WTC11 (cell line): Measurements from ENCODE around the gene HOXA5.

ENCODE experiments used
- NFE2L1 ChIP-seq: sonication (generic); formaldehyde crosslinking; IDR thresholded peaks from 2 replicates; pipeline ENCODE4 v1.8.1; 2023; ENCODE audit warnings: missing genetic modification reagents
- NR1H2 ChIP-seq: sonication (generic); formaldehyde crosslinking; IDR thresholded peaks from 2 replicates; pipeline ENCODE4 v1.9.0; 2021; ENCODE audit warnings: mild to moderate bottlenecking, moderate library complexity, missing genetic modification reagents
- SMAD3 ChIP-seq: sonication (generic); formaldehyde crosslinking; IDR thresholded peaks from 2 replicates; pipeline ENCODE4 v1.8.0; 2022; ENCODE audit warnings: missing genetic modification reagents, mild to moderate bottlenecking, borderline replicate concordance
- ZNF121 ChIP-seq: sonication (generic); formaldehyde crosslinking; IDR thresholded peaks from 2 replicates; pipeline ENCODE4 v1.8.0; 2023; ENCODE audit warnings: missing genetic modification reagents
- TF ChIP-seq, protein P1 (sequence below): sonication (generic); formaldehyde crosslinking; conservative IDR thresholded peaks from 2 replicates; pipeline ENCODE4 v1.8.1; 2023; ENCODE audit warnings: mild to moderate bottlenecking, low read depth, missing genetic modification reagents, moderate library complexity
- TF ChIP-seq, protein P2 (sequence below): fragments of 200-600 bp; IDR thresholded peaks from 2 replicates; pipeline ENCODE4 v1.8.0; 2022; ENCODE audit warnings: antibody characterized with exemption
- TF ChIP-seq, protein P3 (sequence below): sonication (generic); formaldehyde crosslinking; IDR thresholded peaks from 2 replicates; pipeline ENCODE4 v1.8.0; 2023; ENCODE audit warnings: mild to moderate bottlenecking, missing genetic modification reagents
- TF ChIP-seq, protein P4 (sequence below): sonication (generic); formaldehyde crosslinking; IDR thresholded peaks from 2 replicates; pipeline ENCODE4 v1.8.1; 2022; ENCODE audit warnings: mild to moderate bottlenecking, missing genetic modification reagents, moderate library complexity, borderline replicate concordance
- TF ChIP-seq, protein P5 (sequence below): sonication (generic); formaldehyde crosslinking; IDR thresholded peaks from 2 replicates; pipeline ENCODE4 v1.8.1; 2023; ENCODE audit warnings: mild to moderate bottlenecking, missing genetic modification reagents, moderate library complexity
- TF ChIP-seq, protein P6 (sequence below): sonication (generic); formaldehyde crosslinking; IDR thresholded peaks from 2 replicates; pipeline ENCODE4 v1.8.0; 2023; ENCODE audit warnings: missing genetic modification reagents, mild to moderate bottlenecking, borderline replicate concordance
- TF ChIP-seq, protein P7 (sequence below): sonication (generic); formaldehyde crosslinking; IDR thresholded peaks from 2 replicates; pipeline ENCODE4 v1.8.0; 2023; ENCODE audit warnings: missing genetic modification reagents
- TF ChIP-seq, protein P8 (sequence below): sonication (generic); formaldehyde crosslinking; IDR thresholded peaks from 2 replicates; pipeline ENCODE4 v1.8.0; 2022; ENCODE audit warnings: mild to moderate bottlenecking, missing genetic modification reagents

DNA sequence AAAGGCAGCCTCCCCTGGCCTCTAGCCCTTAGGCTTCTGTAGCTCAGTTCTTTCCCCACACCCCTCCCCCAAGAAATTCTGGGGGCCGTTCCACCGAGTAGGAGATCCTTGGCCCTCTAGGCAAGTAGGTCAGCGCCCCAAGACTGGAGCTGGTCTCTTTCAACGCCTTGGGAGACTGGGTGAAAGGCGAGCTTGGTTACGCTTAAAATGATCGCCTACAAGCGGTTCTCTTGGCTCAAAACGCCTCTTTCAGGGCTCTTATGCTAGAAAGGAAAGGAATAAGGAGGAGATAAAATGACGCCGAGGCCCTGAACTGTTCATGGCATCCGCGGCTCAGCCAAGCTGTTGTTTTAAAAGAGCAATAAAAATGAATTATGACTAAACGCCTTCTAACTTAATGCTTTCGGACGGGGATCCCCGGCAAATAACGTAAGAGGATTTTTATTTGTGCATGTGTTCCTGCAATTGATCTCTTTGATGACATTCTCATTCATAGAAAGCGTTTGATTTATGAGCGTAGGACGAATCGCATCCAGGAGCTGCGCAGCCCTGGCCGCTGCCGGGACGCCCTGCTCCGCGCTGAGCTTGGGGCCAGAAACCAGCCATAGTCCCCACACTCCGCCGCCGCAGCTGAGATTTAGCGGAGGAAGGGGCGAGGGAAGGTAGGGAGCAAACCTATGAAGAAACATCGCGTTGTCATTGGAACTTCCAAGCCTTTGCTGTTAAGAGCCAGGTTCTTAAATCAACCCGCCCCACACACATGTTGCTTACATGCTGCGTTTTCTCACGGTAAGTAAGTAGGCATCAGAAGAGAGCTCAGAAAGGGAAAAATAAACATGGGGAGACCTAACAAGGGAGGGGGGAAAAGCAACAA is 44.7 kb downstream of the HOXA5 start:
- TF ChIP-seq, protein P1, sequence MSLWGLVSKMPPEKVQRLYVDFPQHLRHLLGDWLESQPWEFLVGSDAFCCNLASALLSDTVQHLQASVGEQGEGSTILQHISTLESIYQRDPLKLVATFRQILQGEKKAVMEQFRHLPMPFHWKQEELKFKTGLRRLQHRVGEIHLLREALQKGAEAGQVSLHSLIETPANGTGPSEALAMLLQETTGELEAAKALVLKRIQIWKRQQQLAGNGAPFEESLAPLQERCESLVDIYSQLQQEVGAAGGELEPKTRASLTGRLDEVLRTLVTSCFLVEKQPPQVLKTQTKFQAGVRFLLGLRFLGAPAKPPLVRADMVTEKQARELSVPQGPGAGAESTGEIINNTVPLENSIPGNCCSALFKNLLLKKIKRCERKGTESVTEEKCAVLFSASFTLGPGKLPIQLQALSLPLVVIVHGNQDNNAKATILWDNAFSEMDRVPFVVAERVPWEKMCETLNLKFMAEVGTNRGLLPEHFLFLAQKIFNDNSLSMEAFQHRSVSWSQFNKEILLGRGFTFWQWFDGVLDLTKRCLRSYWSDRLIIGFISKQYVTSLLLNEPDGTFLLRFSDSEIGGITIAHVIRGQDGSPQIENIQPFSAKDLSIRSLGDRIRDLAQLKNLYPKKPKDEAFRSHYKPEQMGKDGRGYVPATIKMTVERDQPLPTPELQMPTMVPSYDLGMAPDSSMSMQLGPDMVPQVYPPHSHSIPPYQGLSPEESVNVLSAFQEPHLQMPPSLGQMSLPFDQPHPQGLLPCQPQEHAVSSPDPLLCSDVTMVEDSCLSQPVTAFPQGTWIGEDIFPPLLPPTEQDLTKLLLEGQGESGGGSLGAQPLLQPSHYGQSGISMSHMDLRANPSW: no peak
- TF ChIP-seq, protein P2, sequence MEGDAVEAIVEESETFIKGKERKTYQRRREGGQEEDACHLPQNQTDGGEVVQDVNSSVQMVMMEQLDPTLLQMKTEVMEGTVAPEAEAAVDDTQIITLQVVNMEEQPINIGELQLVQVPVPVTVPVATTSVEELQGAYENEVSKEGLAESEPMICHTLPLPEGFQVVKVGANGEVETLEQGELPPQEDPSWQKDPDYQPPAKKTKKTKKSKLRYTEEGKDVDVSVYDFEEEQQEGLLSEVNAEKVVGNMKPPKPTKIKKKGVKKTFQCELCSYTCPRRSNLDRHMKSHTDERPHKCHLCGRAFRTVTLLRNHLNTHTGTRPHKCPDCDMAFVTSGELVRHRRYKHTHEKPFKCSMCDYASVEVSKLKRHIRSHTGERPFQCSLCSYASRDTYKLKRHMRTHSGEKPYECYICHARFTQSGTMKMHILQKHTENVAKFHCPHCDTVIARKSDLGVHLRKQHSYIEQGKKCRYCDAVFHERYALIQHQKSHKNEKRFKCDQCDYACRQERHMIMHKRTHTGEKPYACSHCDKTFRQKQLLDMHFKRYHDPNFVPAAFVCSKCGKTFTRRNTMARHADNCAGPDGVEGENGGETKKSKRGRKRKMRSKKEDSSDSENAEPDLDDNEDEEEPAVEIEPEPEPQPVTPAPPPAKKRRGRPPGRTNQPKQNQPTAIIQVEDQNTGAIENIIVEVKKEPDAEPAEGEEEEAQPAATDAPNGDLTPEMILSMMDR: no peak
- TF ChIP-seq, protein P3, sequence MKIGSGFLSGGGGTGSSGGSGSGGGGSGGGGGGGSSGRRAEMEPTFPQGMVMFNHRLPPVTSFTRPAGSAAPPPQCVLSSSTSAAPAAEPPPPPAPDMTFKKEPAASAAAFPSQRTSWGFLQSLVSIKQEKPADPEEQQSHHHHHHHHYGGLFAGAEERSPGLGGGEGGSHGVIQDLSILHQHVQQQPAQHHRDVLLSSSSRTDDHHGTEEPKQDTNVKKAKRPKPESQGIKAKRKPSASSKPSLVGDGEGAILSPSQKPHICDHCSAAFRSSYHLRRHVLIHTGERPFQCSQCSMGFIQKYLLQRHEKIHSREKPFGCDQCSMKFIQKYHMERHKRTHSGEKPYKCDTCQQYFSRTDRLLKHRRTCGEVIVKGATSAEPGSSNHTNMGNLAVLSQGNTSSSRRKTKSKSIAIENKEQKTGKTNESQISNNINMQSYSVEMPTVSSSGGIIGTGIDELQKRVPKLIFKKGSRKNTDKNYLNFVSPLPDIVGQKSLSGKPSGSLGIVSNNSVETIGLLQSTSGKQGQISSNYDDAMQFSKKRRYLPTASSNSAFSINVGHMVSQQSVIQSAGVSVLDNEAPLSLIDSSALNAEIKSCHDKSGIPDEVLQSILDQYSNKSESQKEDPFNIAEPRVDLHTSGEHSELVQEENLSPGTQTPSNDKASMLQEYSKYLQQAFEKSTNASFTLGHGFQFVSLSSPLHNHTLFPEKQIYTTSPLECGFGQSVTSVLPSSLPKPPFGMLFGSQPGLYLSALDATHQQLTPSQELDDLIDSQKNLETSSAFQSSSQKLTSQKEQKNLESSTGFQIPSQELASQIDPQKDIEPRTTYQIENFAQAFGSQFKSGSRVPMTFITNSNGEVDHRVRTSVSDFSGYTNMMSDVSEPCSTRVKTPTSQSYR (CRISPR knock-in tag): no peak
- TF ChIP-seq SMAD3 (CRISPR knock-in tag): no peak
- TF ChIP-seq NR1H2 (CRISPR knock-in tag): no peak
- TF ChIP-seq NFE2L1 (CRISPR knock-in tag): no peak
- TF ChIP-seq, protein P4, sequence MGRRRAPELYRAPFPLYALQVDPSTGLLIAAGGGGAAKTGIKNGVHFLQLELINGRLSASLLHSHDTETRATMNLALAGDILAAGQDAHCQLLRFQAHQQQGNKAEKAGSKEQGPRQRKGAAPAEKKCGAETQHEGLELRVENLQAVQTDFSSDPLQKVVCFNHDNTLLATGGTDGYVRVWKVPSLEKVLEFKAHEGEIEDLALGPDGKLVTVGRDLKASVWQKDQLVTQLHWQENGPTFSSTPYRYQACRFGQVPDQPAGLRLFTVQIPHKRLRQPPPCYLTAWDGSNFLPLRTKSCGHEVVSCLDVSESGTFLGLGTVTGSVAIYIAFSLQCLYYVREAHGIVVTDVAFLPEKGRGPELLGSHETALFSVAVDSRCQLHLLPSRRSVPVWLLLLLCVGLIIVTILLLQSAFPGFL (CRISPR knock-in tag): no peak
- TF ChIP-seq, protein P5, sequence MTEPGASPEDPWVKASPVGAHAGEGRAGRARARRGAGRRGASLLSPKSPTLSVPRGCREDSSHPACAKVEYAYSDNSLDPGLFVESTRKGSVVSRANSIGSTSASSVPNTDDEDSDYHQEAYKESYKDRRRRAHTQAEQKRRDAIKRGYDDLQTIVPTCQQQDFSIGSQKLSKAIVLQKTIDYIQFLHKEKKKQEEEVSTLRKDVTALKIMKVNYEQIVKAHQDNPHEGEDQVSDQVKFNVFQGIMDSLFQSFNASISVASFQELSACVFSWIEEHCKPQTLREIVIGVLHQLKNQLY (CRISPR knock-in tag): no peak
- TF ChIP-seq ZNF121: no peak
- TF ChIP-seq, protein P6, sequence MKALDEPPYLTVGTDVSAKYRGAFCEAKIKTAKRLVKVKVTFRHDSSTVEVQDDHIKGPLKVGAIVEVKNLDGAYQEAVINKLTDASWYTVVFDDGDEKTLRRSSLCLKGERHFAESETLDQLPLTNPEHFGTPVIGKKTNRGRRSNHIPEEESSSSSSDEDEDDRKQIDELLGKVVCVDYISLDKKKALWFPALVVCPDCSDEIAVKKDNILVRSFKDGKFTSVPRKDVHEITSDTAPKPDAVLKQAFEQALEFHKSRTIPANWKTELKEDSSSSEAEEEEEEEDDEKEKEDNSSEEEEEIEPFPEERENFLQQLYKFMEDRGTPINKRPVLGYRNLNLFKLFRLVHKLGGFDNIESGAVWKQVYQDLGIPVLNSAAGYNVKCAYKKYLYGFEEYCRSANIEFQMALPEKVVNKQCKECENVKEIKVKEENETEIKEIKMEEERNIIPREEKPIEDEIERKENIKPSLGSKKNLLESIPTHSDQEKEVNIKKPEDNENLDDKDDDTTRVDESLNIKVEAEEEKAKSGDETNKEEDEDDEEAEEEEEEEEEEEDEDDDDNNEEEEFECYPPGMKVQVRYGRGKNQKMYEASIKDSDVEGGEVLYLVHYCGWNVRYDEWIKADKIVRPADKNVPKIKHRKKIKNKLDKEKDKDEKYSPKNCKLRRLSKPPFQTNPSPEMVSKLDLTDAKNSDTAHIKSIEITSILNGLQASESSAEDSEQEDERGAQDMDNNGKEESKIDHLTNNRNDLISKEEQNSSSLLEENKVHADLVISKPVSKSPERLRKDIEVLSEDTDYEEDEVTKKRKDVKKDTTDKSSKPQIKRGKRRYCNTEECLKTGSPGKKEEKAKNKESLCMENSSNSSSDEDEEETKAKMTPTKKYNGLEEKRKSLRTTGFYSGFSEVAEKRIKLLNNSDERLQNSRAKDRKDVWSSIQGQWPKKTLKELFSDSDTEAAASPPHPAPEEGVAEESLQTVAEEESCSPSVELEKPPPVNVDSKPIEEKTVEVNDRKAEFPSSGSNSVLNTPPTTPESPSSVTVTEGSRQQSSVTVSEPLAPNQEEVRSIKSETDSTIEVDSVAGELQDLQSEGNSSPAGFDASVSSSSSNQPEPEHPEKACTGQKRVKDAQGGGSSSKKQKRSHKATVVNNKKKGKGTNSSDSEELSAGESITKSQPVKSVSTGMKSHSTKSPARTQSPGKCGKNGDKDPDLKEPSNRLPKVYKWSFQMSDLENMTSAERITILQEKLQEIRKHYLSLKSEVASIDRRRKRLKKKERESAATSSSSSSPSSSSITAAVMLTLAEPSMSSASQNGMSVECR (CRISPR knock-in tag): no peak
- TF ChIP-seq, protein P7, sequence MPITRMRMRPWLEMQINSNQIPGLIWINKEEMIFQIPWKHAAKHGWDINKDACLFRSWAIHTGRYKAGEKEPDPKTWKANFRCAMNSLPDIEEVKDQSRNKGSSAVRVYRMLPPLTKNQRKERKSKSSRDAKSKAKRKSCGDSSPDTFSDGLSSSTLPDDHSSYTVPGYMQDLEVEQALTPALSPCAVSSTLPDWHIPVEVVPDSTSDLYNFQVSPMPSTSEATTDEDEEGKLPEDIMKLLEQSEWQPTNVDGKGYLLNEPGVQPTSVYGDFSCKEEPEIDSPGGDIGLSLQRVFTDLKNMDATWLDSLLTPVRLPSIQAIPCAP (CRISPR knock-in tag): no peak
- TF ChIP-seq, protein P8, sequence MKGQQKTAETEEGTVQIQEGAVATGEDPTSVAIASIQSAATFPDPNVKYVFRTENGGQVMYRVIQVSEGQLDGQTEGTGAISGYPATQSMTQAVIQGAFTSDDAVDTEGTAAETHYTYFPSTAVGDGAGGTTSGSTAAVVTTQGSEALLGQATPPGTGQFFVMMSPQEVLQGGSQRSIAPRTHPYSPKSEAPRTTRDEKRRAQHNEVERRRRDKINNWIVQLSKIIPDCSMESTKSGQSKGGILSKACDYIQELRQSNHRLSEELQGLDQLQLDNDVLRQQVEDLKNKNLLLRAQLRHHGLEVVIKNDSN (CRISPR knock-in tag): no peak
